Keratinocyte (primary cell): ENCODE data around the gene SH3PXD2B. TPM values are rescaled to one million over a fixed set of nuclear protein-coding genes. Genes with fewer than 3 reads are reported as not detected.

ENCODE experiments used
- DNase-seq: peaks from one replicate; pipeline ENCODE4 v3.0.0-alpha.2; 2011; ENCODE audit warnings: low read depth, missing footprints, low spot score
- FAIRE-seq: peaks from 2 replicates; lab custom pipeline; 2011; peaks lifted over from hg19 to GRCh38; lab: Jason Lieb, UNC
- H2AFZ ChIP-seq: 2 replicates; pipeline ENCODE4 v1.6.0; 2012; ENCODE audit warnings: low read length, control low read depth, inconsistent platforms; ENCODE audit not compliant: control insufficient read depth
- H3K27ac ChIP-seq: 2 replicates; pipeline ENCODE4 v1.5.1; 2011; ENCODE audit warnings: low read length; ENCODE audit not compliant: control insufficient read depth, insufficient read depth
- H3K27me3 ChIP-seq: 3 replicates; pipeline ENCODE4 v1.6.0; 2011; ENCODE audit warnings: low read length; ENCODE audit not compliant: control insufficient read depth, insufficient read depth; ENCODE audit errors: extremely low read depth
- H3K36me3 ChIP-seq, 2 experiments: 2 replicates in 1 of 2; 3 replicates in 1 of 2; pipeline ENCODE4 v1.5.1; 2011; ENCODE audit warnings: low read length in 2 of 2, mild to moderate bottlenecking in 1 of 2; ENCODE audit not compliant: control insufficient read depth in 2 of 2, insufficient read depth in 2 of 2; ENCODE audit errors: extremely low read depth in 1 of 2
- H3K4me1 ChIP-seq: 3 replicates; pipeline ENCODE4 v1.5.1; 2011; ENCODE audit warnings: low read length; ENCODE audit not compliant: control insufficient read depth, insufficient read depth; ENCODE audit errors: extremely low read depth
- H3K4me2 ChIP-seq: 3 replicates; pipeline ENCODE4 v1.6.0; 2011; ENCODE audit warnings: low read depth, low read length; ENCODE audit not compliant: control insufficient read depth, insufficient read depth; ENCODE audit errors: extremely low read depth
- H3K4me3 ChIP-seq, 3 experiments: fragments of 200-600 bp in 1 of 3; sonication (generic) in 1 of 3; 2 replicates in 2 of 3; 3 replicates in 1 of 3; pipeline ENCODE4 v1.5.1; 2011 to 2016; ENCODE audit warnings: low read length in 3 of 3, mild to moderate bottlenecking in 3 of 3, control low read depth in 2 of 3, inconsistent platforms in 1 of 3, low read depth in 1 of 3, mixed read lengths in 1 of 3, mixed run types in 1 of 3, moderate library complexity in 1 of 3; ENCODE audit not compliant: control insufficient read depth in 2 of 3, insufficient read depth in 2 of 3; ENCODE audit errors: extremely low read depth in 1 of 3
- H3K79me2 ChIP-seq: 2 replicates; pipeline ENCODE4 v1.6.0; 2012; ENCODE audit warnings: low read length; ENCODE audit not compliant: control insufficient read depth, insufficient read depth
- H3K9ac ChIP-seq: 3 replicates; pipeline ENCODE4 v1.6.0; 2011; ENCODE audit warnings: low read length; ENCODE audit not compliant: control insufficient read depth, insufficient read depth; ENCODE audit errors: extremely low read depth
- H3K9me1 ChIP-seq: 3 replicates; pipeline ENCODE4 v1.6.0; 2011; ENCODE audit warnings: low read length; ENCODE audit not compliant: control insufficient read depth, insufficient read depth; ENCODE audit errors: extremely low read depth
- H3K9me3 ChIP-seq: 2 replicates; pipeline ENCODE4 v1.5.1; 2012; ENCODE audit warnings: low read depth, low read length; ENCODE audit not compliant: control insufficient read depth
- H4K20me1 ChIP-seq: 3 replicates; pipeline ENCODE4 v1.6.0; 2011; ENCODE audit warnings: low read length; ENCODE audit not compliant: control insufficient read depth, insufficient read depth; ENCODE audit errors: extremely low read depth
- EZH2 ChIP-seq: IDR thresholded peaks from one replicate; pipeline ENCODE4 v1.6.1; 2012; ENCODE audit warnings: inconsistent platforms, mild to moderate bottlenecking, low read length, moderate library complexity
- dilution Hi-C: fragments of 300-500 bp; cut with MboI; formaldehyde crosslinking; loops from one replicate; pipeline ENCODE4 v1.7.0; 2020; ENCODE audit warnings: low sequenced_read_pairs; ENCODE audit not compliant: extremely low pct_ligation_motif_present
- polyA plus RNA-seq, 5 experiments: library from polyadenylated mRNA; depleted of rRNA in 3 of 5; stranded (reverse) in 3 of 5; stranded (forward) in 1 of 5; unstranded in 1 of 5; fragments of >200 nt; gene quantifications; 1 replicate in 1 of 5; 2 replicates in 3 of 5; 3 replicates in 1 of 5; pipeline versions ENCODE4 v1.2.1 to v1.2.3, GENCODE V29; 2011 to 2012; ENCODE audit warnings: missing spikeins in 2 of 5, low read depth in 1 of 5, low replicate concordance in 1 of 5
- TF ChIP-seq, protein P1 (sequence below), 3 experiments: IDR thresholded peaks in 1 of 3; conservative IDR thresholded peaks in 1 of 3; optimal IDR thresholded peaks in 1 of 3; 2 replicates in 2 of 3; 3 replicates in 1 of 3; pipeline versions ENCODE3 to v1.5.1; 2011; ENCODE audit warnings: low read length in 3 of 3, mild to moderate bottlenecking in 3 of 3, moderate library complexity in 2 of 3, control low read depth in 1 of 3, inconsistent platforms in 1 of 3; ENCODE audit not compliant: insufficient read depth in 2 of 3; ENCODE audit errors: extremely low read depth in 1 of 3

Gene SH3PXD2B
- polyA plus RNA-seq, 1 donor (not counting 4 experiments of a cell fraction or from before 2014, with no cell fraction given): 17.3 TPM

DNA sequence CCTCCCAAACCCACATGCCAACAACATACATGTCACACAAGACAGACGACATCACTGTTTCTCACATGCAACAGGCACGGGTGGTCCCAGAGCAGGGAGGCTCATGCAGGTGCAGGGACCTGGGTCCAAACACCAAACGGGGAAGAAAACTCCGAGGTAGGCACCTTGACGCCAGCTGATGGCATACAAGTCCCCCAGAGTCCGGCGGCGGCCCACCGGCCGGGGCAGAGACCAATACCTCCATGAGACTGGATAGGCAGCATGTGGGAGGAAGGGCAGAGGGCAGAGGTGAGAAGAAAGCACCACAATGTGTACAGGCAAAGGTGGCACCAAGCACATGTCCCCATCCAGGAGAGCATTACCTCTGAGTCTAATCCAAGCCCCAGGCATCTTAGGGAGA, 97.8 kb downstream of the SH3PXD2B start:
- TF ChIP-seq, protein P1, sequence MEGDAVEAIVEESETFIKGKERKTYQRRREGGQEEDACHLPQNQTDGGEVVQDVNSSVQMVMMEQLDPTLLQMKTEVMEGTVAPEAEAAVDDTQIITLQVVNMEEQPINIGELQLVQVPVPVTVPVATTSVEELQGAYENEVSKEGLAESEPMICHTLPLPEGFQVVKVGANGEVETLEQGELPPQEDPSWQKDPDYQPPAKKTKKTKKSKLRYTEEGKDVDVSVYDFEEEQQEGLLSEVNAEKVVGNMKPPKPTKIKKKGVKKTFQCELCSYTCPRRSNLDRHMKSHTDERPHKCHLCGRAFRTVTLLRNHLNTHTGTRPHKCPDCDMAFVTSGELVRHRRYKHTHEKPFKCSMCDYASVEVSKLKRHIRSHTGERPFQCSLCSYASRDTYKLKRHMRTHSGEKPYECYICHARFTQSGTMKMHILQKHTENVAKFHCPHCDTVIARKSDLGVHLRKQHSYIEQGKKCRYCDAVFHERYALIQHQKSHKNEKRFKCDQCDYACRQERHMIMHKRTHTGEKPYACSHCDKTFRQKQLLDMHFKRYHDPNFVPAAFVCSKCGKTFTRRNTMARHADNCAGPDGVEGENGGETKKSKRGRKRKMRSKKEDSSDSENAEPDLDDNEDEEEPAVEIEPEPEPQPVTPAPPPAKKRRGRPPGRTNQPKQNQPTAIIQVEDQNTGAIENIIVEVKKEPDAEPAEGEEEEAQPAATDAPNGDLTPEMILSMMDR (optimal IDR thresholded peaks at IDR 0.05 in 1 of 3, IDR thresholded peaks at IDR 0.05 in 1 of 3, conservative IDR thresholded peaks at IDR 0.05 in 1 of 3; ENCODE audit: extremely low read depth in 1 of 3, insufficient read depth in 2 of 3, low read length in 3 of 3): no peak
- TF ChIP-seq EZH2: no peak
- dilution Hi-C loops: no loop called here

GRCh38 chr5:172356047-172356446, 98.3 kb downstream of the SH3PXD2B start:
- no peaks in the 10 kb centered on the region for H3K9me1 ChIP-seq
- no peaks in the 10 kb centered on the region for H3K9me3 ChIP-seq
- no peak overlapping the region for H3K27ac ChIP-seq
- H4K20me1 ChIP-seq: no peaks in the 10 kb centered on the region
- FAIRE-seq: no peak
- H3K79me2 ChIP-seq: no peaks in the 10 kb centered on the region
- no peak overlapping the region for H3K9ac ChIP-seq
- DNase-seq: no peak
- no peak overlapping the region for H3K4me2 ChIP-seq
- H3K4me3 ChIP-seq: no peak overlapping the region
- H2AFZ ChIP-seq: no peak overlapping the region
- no peaks in the 10 kb centered on the region for H3K27me3 ChIP-seq
- TF ChIP-seq, protein P1 (optimal IDR thresholded peaks at IDR 0.05 in 1 of 3, IDR thresholded peaks at IDR 0.05 in 1 of 3, conservative IDR thresholded peaks at IDR 0.05 in 1 of 3; ENCODE audit: extremely low read depth in 1 of 3, insufficient read depth in 2 of 3, low read length in 3 of 3): no peak
- no peak for TF ChIP-seq EZH2
- dilution Hi-C loops: no loop called here
- H3K4me1 ChIP-seq: peaks cover 1% of the 10 kb centered on the region
- peaks cover 15 to 18% of the 10 kb centered on the region in 2 experiments for H3K36me3 ChIP-seq

More for the DNA sequence above, 97.8 kb downstream of the SH3PXD2B start:
- no peak overlapping the region for H3K4me3 ChIP-seq
- no peak overlapping the region for H2AFZ ChIP-seq
- no peaks in the 10 kb centered on the region for H3K79me2 ChIP-seq
- H3K9me1 ChIP-seq: no peaks in the 10 kb centered on the region
- no peak overlapping the region for H3K27ac ChIP-seq
- H3K9me3 ChIP-seq: no peaks in the 10 kb centered on the region
- H4K20me1 ChIP-seq: no peaks in the 10 kb centered on the region
- no peaks in the 10 kb centered on the region for H3K27me3 ChIP-seq
- H3K9ac ChIP-seq: no peak overlapping the region
- peaks cover 6% of the 10 kb centered on the region for H3K4me1 ChIP-seq
- DNase-seq (no peak), FAIRE-seq (no peak)
- no peak overlapping the region for H3K4me2 ChIP-seq
- H3K36me3 ChIP-seq: peaks cover 12 to 18% of the 10 kb centered on the region in 2 experiments
